Trophoblast cell (in vitro differentiated cells and primary cell): ENCODE measurements around the gene CEMIP.

Experiments used
- DNase-seq, 2 donors: peaks; one replicate each; pipeline ENCODE4 v3.0.0-alpha.2; 2016
- H2AFZ ChIP-seq: 2 replicates; pipeline ENCODE4 v1.6.1; 2013; ENCODE audit warnings: low read length, moderate library complexity, mild to moderate bottlenecking; ENCODE audit not compliant: insufficient read depth, poor library complexity
- H2AK5ac ChIP-seq: 2 replicates; pipeline ENCODE4 v1.6.1; 2013; ENCODE audit warnings: mild to moderate bottlenecking, low read length
- H2BK120ac ChIP-seq: 2 replicates; pipeline ENCODE4 v1.6.1; 2013; ENCODE audit warnings: low read length, mild to moderate bottlenecking, moderate library complexity; ENCODE audit not compliant: insufficient read depth, poor library complexity
- H2BK12ac ChIP-seq: 2 replicates; pipeline ENCODE4 v1.6.1; 2013; ENCODE audit warnings: mild to moderate bottlenecking, low read length, moderate library complexity
- H2BK5ac ChIP-seq: 2 replicates; pipeline ENCODE4 v1.6.1; 2013; ENCODE audit warnings: low read length, low read depth, moderate library complexity, mild to moderate bottlenecking; ENCODE audit not compliant: poor library complexity
- H3K14ac ChIP-seq: 2 replicates; pipeline ENCODE4 v1.6.1; 2013; ENCODE audit warnings: mild to moderate bottlenecking, low read length
- H3K18ac ChIP-seq: 2 replicates; pipeline ENCODE4 v1.6.1; 2013; ENCODE audit warnings: mild to moderate bottlenecking, low read length
- H3K23ac ChIP-seq: 2 replicates; pipeline ENCODE4 v1.6.1; 2013; ENCODE audit warnings: low read length
- H3K27ac ChIP-seq: 2 replicates; pipeline ENCODE4 v1.5.1; 2013; ENCODE audit warnings: low read depth, mild to moderate bottlenecking, inconsistent platforms, low read length, moderate library complexity
- H3K27me3 ChIP-seq: 2 replicates; pipeline ENCODE4 v1.6.1; 2013; ENCODE audit warnings: inconsistent platforms, mild to moderate bottlenecking, low read length, moderate library complexity; ENCODE audit not compliant: insufficient read depth
- H3K36me3 ChIP-seq, 2 experiments: 1 replicate in 1 of 2; 2 replicates in 1 of 2; pipeline ENCODE4 v1.6.1; 2013; ENCODE audit warnings: low read length in 2 of 2, mild to moderate bottlenecking in 2 of 2, moderate library complexity in 1 of 2; ENCODE audit not compliant: insufficient read depth in 2 of 2, control insufficient read depth in 1 of 2
- H3K4ac ChIP-seq: 2 replicates; pipeline ENCODE4 v1.6.1; 2013; ENCODE audit warnings: low read depth, mild to moderate bottlenecking, low read length, moderate library complexity
- H3K4me1 ChIP-seq, 2 experiments: 1 replicate in 1 of 2; 2 replicates in 1 of 2; pipeline ENCODE4 v1.6.1; 2013; ENCODE audit warnings: low read length in 2 of 2, mild to moderate bottlenecking in 2 of 2, moderate library complexity in 1 of 2; ENCODE audit not compliant: insufficient read depth in 2 of 2, control insufficient read depth in 1 of 2
- H3K4me2 ChIP-seq: 2 replicates; pipeline ENCODE4 v1.6.1; 2013; ENCODE audit warnings: inconsistent platforms, mild to moderate bottlenecking, low read length, moderate library complexity
- H3K4me3 ChIP-seq: 2 replicates; pipeline ENCODE4 v1.5.1; 2013; ENCODE audit warnings: mild to moderate bottlenecking, low read depth, low read length, inconsistent platforms
- H3K79me1 ChIP-seq: one replicate; pipeline ENCODE4 v1.6.1; 2013; ENCODE audit warnings: low read length
- H3K79me2 ChIP-seq: 2 replicates; pipeline ENCODE4 v1.6.1; 2013; ENCODE audit warnings: low read length, mild to moderate bottlenecking; ENCODE audit not compliant: control insufficient read depth, insufficient read depth, poor library complexity
- H3K9ac ChIP-seq: 2 replicates; pipeline ENCODE4 v1.6.1; 2013; ENCODE audit warnings: mild to moderate bottlenecking, low read length
- H3K9me3 ChIP-seq: 2 replicates; pipeline ENCODE4 v1.6.1; 2013; ENCODE audit warnings: low read depth, mild to moderate bottlenecking, control low read depth, inconsistent platforms, low read length; ENCODE audit not compliant: insufficient read depth
- H4K12ac ChIP-seq: 2 replicates; pipeline ENCODE4 v1.6.1; 2013; ENCODE audit warnings: low read depth, mild to moderate bottlenecking, low read length, moderate library complexity
- H4K8ac ChIP-seq: 2 replicates; pipeline ENCODE4 v1.6.1; 2013; ENCODE audit warnings: low read depth, mild to moderate bottlenecking, low read length, moderate library complexity
- H4K91ac ChIP-seq: one replicate; pipeline ENCODE4 v1.6.1; 2013; ENCODE audit warnings: low read depth, mild to moderate bottlenecking, low read length, moderate library complexity
- WGBS: extraction: QIAGEN DNeasy Blood & Tissue Kit; methylation state at CpG from one replicate; pipeline ENCODE4 v1.1.7; 2013; ENCODE audit warnings: missing lambda C conversion rate; ENCODE audit not compliant: insufficient read length, insufficient coverage; ENCODE audit errors: extremely low coverage; 5-methylcytosine and 5-hydroxymethylcytosine counted together

CEMIP gene

GRCh38 chr15:80791004-80791403, 11.8 kb downstream of the CEMIP start:
- no peak overlapping the region for H4K12ac ChIP-seq

GRCh38 chr15:80796407-80796806, 17.2 kb downstream of the CEMIP start:
- no peak for DNase-seq
- no peak overlapping the region for H2AK5ac ChIP-seq
- no peak overlapping the region for H3K23ac ChIP-seq
- no peak overlapping the region for H3K4ac ChIP-seq
- H3K18ac ChIP-seq: no peak overlapping the region
- H3K36me3 ChIP-seq: peaks cover 0 to 3% of the 10 kb centered on the region in 2 experiments
- H3K4me1 ChIP-seq: no peaks in the 10 kb centered on the region
- no peaks in the 10 kb centered on the region for H3K79me1 ChIP-seq
- H2BK120ac ChIP-seq: no peak overlapping the region
- no CpG with 5 or more reads among the region's 5 CpGs for WGBS
- peaks cover 4% of the 10 kb centered on the region for H3K9me3 ChIP-seq
- H4K8ac ChIP-seq: no peak overlapping the region
- no peak overlapping the region for H4K12ac ChIP-seq
- no peak overlapping the region for H3K14ac ChIP-seq
- no peaks in the 10 kb centered on the region for H3K79me2 ChIP-seq
- H2AFZ ChIP-seq: no peak overlapping the region
- no peak overlapping the region for H4K91ac ChIP-seq
- H3K4me2 ChIP-seq: no peak overlapping the region
- no peak overlapping the region for H3K9ac ChIP-seq
- H3K4me3 ChIP-seq: no peak overlapping the region
- no peaks in the 10 kb centered on the region for H3K27me3 ChIP-seq
- no peak overlapping the region for H2BK12ac ChIP-seq
- no peak overlapping the region for H3K27ac ChIP-seq
- H2BK5ac ChIP-seq: no peak overlapping the region

More at GRCh38 chr15:80791004-80791403, 11.8 kb downstream of the CEMIP start:
- no peaks in the 10 kb centered on the region for H3K9me3 ChIP-seq
- no peak overlapping the region for H2AFZ ChIP-seq
- no peak overlapping the region for H4K91ac ChIP-seq
- H2BK5ac ChIP-seq: no peak overlapping the region
- H3K27me3 ChIP-seq: no peaks in the 10 kb centered on the region
- H3K36me3 ChIP-seq: peaks cover 0 to 3% of the 10 kb centered on the region in 2 experiments
- H3K27ac ChIP-seq: no peak overlapping the region
- no peak overlapping the region for H2BK12ac ChIP-seq
- H3K9ac ChIP-seq: no peak overlapping the region
- no peaks in the 10 kb centered on the region for H3K79me2 ChIP-seq
- H3K4me2 ChIP-seq: no peak overlapping the region
- WGBS: no CpG with 5 or more reads among the region's 1 CpG
- no peak overlapping the region for H3K23ac ChIP-seq
- no peak for DNase-seq
- no peak overlapping the region for H3K14ac ChIP-seq
- H2AK5ac ChIP-seq: no peak overlapping the region
- no peak overlapping the region for H4K8ac ChIP-seq
- H3K4ac ChIP-seq: no peak overlapping the region
- no peaks in the 10 kb centered on the region for H3K79me1 ChIP-seq
- no peak overlapping the region for H3K4me3 ChIP-seq
- H2BK120ac ChIP-seq: no peak overlapping the region
- no peak overlapping the region for H3K18ac ChIP-seq
- peaks cover 3 to 5% of the 10 kb centered on the region in 2 experiments for H3K4me1 ChIP-seq

GRCh38 chr15:80798911-80799310, 19.7 kb downstream of the CEMIP start:
- Histone ChIP-seq H4K91ac (no peak overlapping the region), H2AFZ (no peak overlapping the region), H2BK5ac (no peak overlapping the region), H3K79me2 (no peaks in the 10 kb centered on the region), H2BK120ac (no peak overlapping the region), H4K8ac (no peak overlapping the region), H3K9ac (no peak overlapping the region), H3K14ac (no peak overlapping the region), H2BK12ac (no peak overlapping the region), H3K36me3 (no peaks in the 10 kb centered on the region), H2AK5ac (no peak overlapping the region), H3K18ac (no peak overlapping the region), H3K9me3 (peaks cover 4% of the 10 kb centered on the region), H3K4me1 (no peaks in the 10 kb centered on the region), H4K12ac (no peak overlapping the region), H3K79me1 (no peaks in the 10 kb centered on the region), H3K4me2 (no peak overlapping the region), H3K27ac (no peak overlapping the region), H3K23ac (no peak overlapping the region), H3K27me3 (no peaks in the 10 kb centered on the region), H3K4ac (no peak overlapping the region), H3K4me3 (no peak overlapping the region)
- no peak for DNase-seq
- WGBS: no CpG with 5 or more reads among the region's 3 CpGs

GRCh38 chr15:80800067-80800466, 20.9 kb downstream of the CEMIP start:
- H2BK120ac ChIP-seq: no peak overlapping the region
- H3K79me1 ChIP-seq: no peaks in the 10 kb centered on the region
- no peak overlapping the region for H2BK5ac ChIP-seq
- no peak overlapping the region for H3K4ac ChIP-seq
- no CpG with 5 or more reads among the region's 5 CpGs for WGBS
- H4K8ac ChIP-seq: no peak overlapping the region
- H2AK5ac ChIP-seq: no peak overlapping the region
- H2AFZ ChIP-seq: no peak overlapping the region
- no peak overlapping the region for H3K4me2 ChIP-seq
- H3K4me1 ChIP-seq: peaks cover 7 to 9% of the 10 kb centered on the region in 2 experiments
- H4K12ac ChIP-seq: no peak overlapping the region
- no peak overlapping the region for H4K91ac ChIP-seq
- no peak overlapping the region for H2BK12ac ChIP-seq
- no peak for DNase-seq
- no peak overlapping the region for H3K4me3 ChIP-seq
- no peak overlapping the region for H3K9ac ChIP-seq
- no peaks in the 10 kb centered on the region for H3K27me3 ChIP-seq
- H3K18ac ChIP-seq: no peak overlapping the region
- H3K23ac ChIP-seq: no peak overlapping the region
- peaks cover 4% of the 10 kb centered on the region for H3K9me3 ChIP-seq
- H3K79me2 ChIP-seq: no peaks in the 10 kb centered on the region
- no peaks in the 10 kb centered on the region for H3K36me3 ChIP-seq
- no peak overlapping the region for H3K14ac ChIP-seq
- H3K27ac ChIP-seq: no peak overlapping the region
